B cell (primary cell): ENCODE results near the gene KLHL34. TPM values are rescaled to one million over a fixed set of nuclear protein-coding genes. Genes with fewer than 3 reads are reported as not detected.

Experiments
- ATAC-seq: fragments of 200-7000 bp; cut with Tn5 transposase; one replicate; pipeline ENCODE4 v1.10.0; 2021; ENCODE audit warnings: low read depth, mild to moderate bottlenecking, moderate number of reproducible peaks, moderate library complexity
- CTCF ChIA-PET: fragments of 350-600 bp; sonication (Branson Sonifier 250); formaldehyde crosslinking; loops from one replicate; lab custom pipeline; 2021; ENCODE audit warnings: antibody characterized with exemption, inconsistent platforms; lab: Charles Lee
- POLR2A ChIA-PET: fragments of 350-600 bp; sonication (Branson Sonifier 250); formaldehyde crosslinking; loops from one replicate; lab custom pipeline; 2021; ENCODE audit warnings: antibody characterized with exemption; lab: Charles Lee
- DNase-seq: peaks from one replicate; pipeline ENCODE4 v3.0.0; 2013
- H2AFZ ChIP-seq: 2 replicates; pipeline ENCODE4 v1.6.1; 2012; ENCODE audit warnings: mild to moderate bottlenecking, low read depth, low read length; ENCODE audit not compliant: insufficient read depth, poor library complexity, severe bottlenecking
- H3K27ac ChIP-seq, 2 donors: 1 replicate in 1 of 2; 2 replicates in 1 of 2; pipeline ENCODE4 v1.5.1; 2012 to 2013; ENCODE audit warnings: low read length in 2 of 2, mild to moderate bottlenecking in 2 of 2, moderate library complexity in 1 of 2
- H3K27me3 ChIP-seq, 4 experiments: fragments of 200-600 bp in 1 of 4; sonication (generic) in 1 of 4; replicated peaks in 1 of 4; 1 replicate in 2 of 4; 2 replicates in 2 of 4; pipeline versions ENCODE4 v1.6.1 to v1.7.0; 2013 to 2016; ENCODE audit warnings: low read length in 3 of 4, mild to moderate bottlenecking in 2 of 4, mixed read lengths in 1 of 4, moderate library complexity in 1 of 4; ENCODE audit not compliant: insufficient read depth in 4 of 4, control insufficient read depth in 3 of 4; ENCODE audit errors: control extremely low read depth in 1 of 4
- H3K36me3 ChIP-seq, 2 experiments: replicated peaks in 1 of 2; 1 replicate in 1 of 2; 2 replicates in 1 of 2; pipeline versions ENCODE4 v1.6.1 to v1.7.1; 2013; ENCODE audit warnings: low read length in 1 of 2; ENCODE audit not compliant: insufficient read depth in 2 of 2, control insufficient read depth in 1 of 2; ENCODE audit errors: control extremely low read depth in 1 of 2, extremely low read depth in 1 of 2
- H3K4me1 ChIP-seq, 2 donors: fragments of 200-600 bp in 1 of 2; sonication (generic) in 1 of 2; 1 replicate in 1 of 2; 2 replicates in 1 of 2; pipeline versions ENCODE4 v1.5.1 to v1.6.1; 2013 to 2017; ENCODE audit warnings: low read length in 2 of 2; ENCODE audit not compliant: control insufficient read depth in 2 of 2, insufficient read depth in 2 of 2
- H3K4me2 ChIP-seq: replicated peaks from 2 replicates; pipeline ENCODE3; 2012; ENCODE audit warnings: mild to moderate bottlenecking, low read depth, low read length; ENCODE audit not compliant: poor library complexity, severe bottlenecking
- H3K4me3 ChIP-seq, 5 experiments: fragments of 200-600 bp in 1 of 5; sonication (generic) in 1 of 5; 1 replicate in 3 of 5; 2 replicates in 2 of 5; pipeline versions ENCODE4 v1.5.1 to v1.7.0; 2011 to 2016; ENCODE audit warnings: low read length in 4 of 5, mild to moderate bottlenecking in 4 of 5, low read depth in 2 of 5, control low read depth in 1 of 5, moderate library complexity in 1 of 5; ENCODE audit not compliant: insufficient read depth in 1 of 5; ENCODE audit errors: control extremely low read depth in 1 of 5, extremely low read depth in 1 of 5
- H3K79me2 ChIP-seq: fragments of 200-600 bp; sonication (generic); one replicate; pipeline ENCODE4 v1.6.0; 2016; ENCODE audit warnings: low read length; ENCODE audit not compliant: control insufficient read depth, insufficient read depth
- H3K9ac ChIP-seq: fragments of 200-600 bp; sonication (generic); 2 replicates; pipeline ENCODE4 v1.6.1; 2017; ENCODE audit warnings: mild to moderate bottlenecking, low read length, moderate library complexity
- H3K9me3 ChIP-seq, 3 donors: one replicate each; pipeline versions ENCODE4 v1.6.1 to v1.7.1; 2013; ENCODE audit warnings: low read length in 2 of 3; ENCODE audit not compliant: control insufficient read depth in 2 of 3, insufficient read depth in 1 of 3; ENCODE audit errors: control extremely low read depth in 1 of 3
- H4K20me1 ChIP-seq: 2 replicates; pipeline ENCODE4 v1.6.0; 2012; ENCODE audit warnings: mild to moderate bottlenecking, low read length; ENCODE audit not compliant: insufficient read depth, control insufficient read depth, poor library complexity, severe bottlenecking
- H3K27ac Mint-ChIP-seq: one replicate; pipeline ENCODE4 v1.8.0; 2021; ENCODE audit warnings: mixed read lengths
- H3K27me3 Mint-ChIP-seq: one replicate; pipeline ENCODE4 v1.8.0; 2021; ENCODE audit warnings: mixed read lengths
- H3K4me1 Mint-ChIP-seq: one replicate; pipeline ENCODE4 v1.8.0; 2021; ENCODE audit warnings: mixed read lengths
- H3K4me3 Mint-ChIP-seq: one replicate; pipeline ENCODE4 v1.8.0; 2021; ENCODE audit warnings: mixed read lengths
- H3K9me3 Mint-ChIP-seq: one replicate; pipeline ENCODE4 v1.8.0; 2022; ENCODE audit warnings: mixed read lengths; ENCODE audit not compliant: insufficient read depth
- EZH2 ChIP-seq: IDR thresholded peaks from 2 replicates; pipeline ENCODE4 v1.6.1; 2012; ENCODE audit warnings: borderline replicate concordance, low read depth, mild to moderate bottlenecking, moderate library complexity, low read length; ENCODE audit not compliant: insufficient read depth, poor library complexity, severe bottlenecking
- WGBS: methylation state at CpG from one replicate; pipeline ENCODE4 v1.1.5; 2013; ENCODE audit warnings: missing lambda C conversion rate; ENCODE audit not compliant: insufficient coverage; 5-methylcytosine and 5-hydroxymethylcytosine counted together
- intact Hi-C: fragments of 100-400 bp; cut with micrococcal nuclease; formaldehyde crosslinking; loops from one replicate; pipeline ENCODE4 v1.10.0; 2022
- polyA plus RNA-seq: library from polyadenylated mRNA; depleted of rRNA; stranded (reverse); fragments of >200 nt; gene quantifications from 2 replicates; pipeline ENCODE4 v1.2.3, GENCODE V29; 2012
- total RNA-seq, 2 donors: library from RNA; stranded (reverse); fragments of 120-200 nt in 1 of 2; gene quantifications; 1 replicate in 1 of 2; 2 replicates in 1 of 2; pipeline versions ENCODE4 v1.2.3 to v1.2.4, GENCODE V29; 2013 to 2022
- TF ChIP-seq, protein P1 (sequence below): fragments of 200-600 bp; IDR thresholded peaks from one replicate; pipeline ENCODE4 v1.8.0; 2022; ENCODE audit warnings: antibody characterized with exemption, mild to moderate bottlenecking

Gene KLHL34
- total and polyA plus RNA-seq, 2 donors (not counting 1 experiment from before 2014, with no cell fraction given) = 0.59 TPM; not detected in 1

DNA sequence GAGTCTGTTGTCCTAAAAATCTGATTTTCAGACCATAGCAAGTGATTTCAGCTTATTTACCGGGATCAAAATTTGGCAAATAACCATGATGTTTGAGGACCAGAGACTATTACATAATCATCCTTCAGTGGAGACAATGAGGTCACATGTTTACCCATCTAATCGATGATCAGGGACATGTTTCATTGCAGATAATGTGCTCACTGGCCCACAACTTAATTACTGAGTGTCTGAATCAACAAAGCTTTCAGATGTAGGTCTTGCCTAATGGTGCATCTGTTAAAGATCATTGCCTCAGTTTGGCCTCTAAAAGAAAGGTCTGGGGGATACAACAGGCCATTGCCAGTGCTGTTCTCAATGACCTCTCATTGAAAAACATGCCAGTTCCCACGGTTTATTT lies 42.8 kb upstream of the KLHL34 start:
- CTCF ChIA-PET = no interaction called here
- no peak overlapping the region for H3K27ac ChIP-seq
- no peaks in the 10 kb centered on the region for H3K36me3 ChIP-seq
- intact Hi-C loops = no loop called here
- H3K4me3 Mint-ChIP-seq = no peak overlapping the region
- H3K9me3 ChIP-seq = no peaks in the 10 kb centered on the region
- H3K27me3 ChIP-seq = no peaks in the 10 kb centered on the region
- 100% methylated on average over 2 of the region's 3 CpGs for WGBS
- peaks cover 7 to 9% of the 10 kb centered on the region in 2 donors for H3K4me1 ChIP-seq
- no peak for DNase-seq
- H3K79me2 ChIP-seq = no peaks in the 10 kb centered on the region
- H3K9ac ChIP-seq = no peak overlapping the region
- TF ChIP-seq, protein P1, sequence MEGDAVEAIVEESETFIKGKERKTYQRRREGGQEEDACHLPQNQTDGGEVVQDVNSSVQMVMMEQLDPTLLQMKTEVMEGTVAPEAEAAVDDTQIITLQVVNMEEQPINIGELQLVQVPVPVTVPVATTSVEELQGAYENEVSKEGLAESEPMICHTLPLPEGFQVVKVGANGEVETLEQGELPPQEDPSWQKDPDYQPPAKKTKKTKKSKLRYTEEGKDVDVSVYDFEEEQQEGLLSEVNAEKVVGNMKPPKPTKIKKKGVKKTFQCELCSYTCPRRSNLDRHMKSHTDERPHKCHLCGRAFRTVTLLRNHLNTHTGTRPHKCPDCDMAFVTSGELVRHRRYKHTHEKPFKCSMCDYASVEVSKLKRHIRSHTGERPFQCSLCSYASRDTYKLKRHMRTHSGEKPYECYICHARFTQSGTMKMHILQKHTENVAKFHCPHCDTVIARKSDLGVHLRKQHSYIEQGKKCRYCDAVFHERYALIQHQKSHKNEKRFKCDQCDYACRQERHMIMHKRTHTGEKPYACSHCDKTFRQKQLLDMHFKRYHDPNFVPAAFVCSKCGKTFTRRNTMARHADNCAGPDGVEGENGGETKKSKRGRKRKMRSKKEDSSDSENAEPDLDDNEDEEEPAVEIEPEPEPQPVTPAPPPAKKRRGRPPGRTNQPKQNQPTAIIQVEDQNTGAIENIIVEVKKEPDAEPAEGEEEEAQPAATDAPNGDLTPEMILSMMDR = no peak
- TF ChIP-seq EZH2 = no peak
- POLR2A ChIA-PET = no interaction called here
- ATAC-seq = no peak
- H3K4me2 ChIP-seq = no peak overlapping the region
- no peak overlapping the region for H3K4me3 ChIP-seq
- peaks cover 15% of the 10 kb centered on the region for H3K4me1 Mint-ChIP-seq
- no peaks in the 10 kb centered on the region for H4K20me1 ChIP-seq
- H2AFZ ChIP-seq = no peak overlapping the region
- H3K9me3 Mint-ChIP-seq = no peaks in the 10 kb centered on the region
- H3K27ac Mint-ChIP-seq = no peak overlapping the region
- no peaks in the 10 kb centered on the region for H3K27me3 Mint-ChIP-seq

DNA sequence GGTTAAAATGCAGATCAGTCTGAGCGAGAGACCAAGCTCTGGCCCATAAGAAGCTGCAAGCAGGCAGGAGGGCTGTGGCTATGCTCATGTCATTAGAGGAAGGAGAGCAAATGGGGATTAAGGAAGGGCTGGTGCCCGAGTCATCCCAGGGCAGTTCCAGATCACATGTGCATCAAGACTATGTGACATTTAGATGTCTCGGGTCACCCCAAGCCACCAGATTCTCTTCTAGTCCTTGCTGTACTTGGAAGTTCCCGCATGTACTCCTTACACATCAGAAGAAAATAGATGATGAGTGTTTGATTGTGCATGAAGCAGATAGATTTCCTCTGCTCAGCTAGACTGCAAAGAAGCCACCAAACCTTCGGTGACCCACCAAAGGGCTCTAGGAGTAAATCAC lies 42.1 kb upstream of the KLHL34 start:
- no peak for TF ChIP-seq EZH2
- TF ChIP-seq, protein P1 = no peak
- Histone ChIP-seq H2AFZ (no peak overlapping the region), H4K20me1 (no peaks in the 10 kb centered on the region), H3K79me2 (no peaks in the 10 kb centered on the region), H3K9ac (no peak overlapping the region), H3K9me3 (no peaks in the 10 kb centered on the region), H3K4me3 (no peak overlapping the region), H3K4me1 (peaks cover 7 to 9% of the 10 kb centered on the region in 2 donors), H3K27me3 (no peaks in the 10 kb centered on the region), H3K36me3 (no peaks in the 10 kb centered on the region), H3K4me2 (no peak overlapping the region), H3K27ac (no peak overlapping the region)
- intact Hi-C loops = no loop called here
- Mint-ChIP-seq H3K27ac (no peak overlapping the region), H3K27me3 (no peaks in the 10 kb centered on the region), H3K4me3 (no peak overlapping the region), H3K9me3 (no peaks in the 10 kb centered on the region), H3K4me1 (peaks cover 15% of the 10 kb centered on the region)
- POLR2A ChIA-PET = no interaction called here
- CTCF ChIA-PET = no interaction called here
- ATAC-seq = no peak
- no peak for DNase-seq
- no CpG with 5 or more reads among the region's 5 CpGs for WGBS
